PC-9 (cell line): ENCODE measurements around the gene MT2A. TPM values are rescaled to one million over a fixed set of nuclear protein-coding genes. Genes with fewer than 3 reads are reported as not detected.
"Not testable (repeated sequence)": the region's sequence is repeated elsewhere in the genome, so short reads cannot be mapped to it uniquely, and the experiment has no call there.

Experiments used
- BruUV-seq: library from RNA; stranded (reverse); fragments of 400-500 nt; replicated peaks from 2 replicates; lab custom pipeline; 2021; lab: Mats Ljungman, UMichigan
- CTCF ChIA-PET: fragments of 300-600 bp; sonication (Branson Sonifier 250); formaldehyde crosslinking; loops from one replicate; lab custom pipeline; 2022; ENCODE audit warnings: antibody characterized with exemption; lab: Charles Lee
- POLR2A ChIA-PET: fragments of 300-600 bp; sonication (Branson Sonifier 250); formaldehyde crosslinking; loops from one replicate; lab custom pipeline; 2022; ENCODE audit warnings: antibody characterized with exemption; ENCODE audit not compliant: unreplicated experiment; lab: Charles Lee
- DNase-seq, 2 experiments: peaks; one replicate each; pipeline versions ENCODE4 v3.0.0 to v3.0.0-alpha.2; 2015 to 2022; ENCODE audit warnings: mixed read lengths in 1 of 2
- H2AFZ ChIP-seq: fragments of 200-600 bp; sonication (generic); 2 replicates; pipeline ENCODE4 v1.8.1; 2017; ENCODE audit warnings: antibody characterized with exemption
- H3F3A ChIP-seq: fragments of 200-600 bp; sonication (generic); 2 replicates; pipeline ENCODE4 v1.8.1; 2017; ENCODE audit warnings: antibody characterized with exemption, mild to moderate bottlenecking, low read depth; ENCODE audit not compliant: insufficient read depth
- H3K27ac ChIP-seq: fragments of 200-600 bp; sonication (generic); 2 replicates; pipeline ENCODE4 v1.6.1; 2016; ENCODE audit warnings: mixed run types
- H3K27me3 ChIP-seq: fragments of 200-600 bp; sonication (generic); 2 replicates; pipeline ENCODE4 v1.6.1; 2016; ENCODE audit warnings: low read depth, mixed run types; ENCODE audit not compliant: insufficient read depth
- H3K36me3 ChIP-seq: fragments of 200-600 bp; sonication (generic); 2 replicates; pipeline ENCODE4 v1.6.1; 2016; ENCODE audit warnings: low read depth, mixed run types
- H3K4me1 ChIP-seq: fragments of 200-600 bp; sonication (generic); replicated peaks from 2 replicates; pipeline ENCODE4 v1.6.1; 2016; ENCODE audit warnings: mixed run types; ENCODE audit not compliant: insufficient read depth
- H3K4me2 ChIP-seq: fragments of 200-600 bp; sonication (generic); 2 replicates; pipeline ENCODE4 v1.6.1; 2017; ENCODE audit warnings: mixed run types
- H3K4me3 ChIP-seq: fragments of 200-600 bp; sonication (generic); 2 replicates; pipeline ENCODE4 v1.6.1; 2016; ENCODE audit warnings: mixed run types
- H3K79me2 ChIP-seq: fragments of 200-600 bp; sonication (generic); 2 replicates; pipeline ENCODE4 v1.6.1; 2017; ENCODE audit warnings: low read depth, mixed run types
- H3K9me2 ChIP-seq: fragments of 200-600 bp; sonication (generic); 2 replicates; pipeline ENCODE4 v1.8.1; 2017; ENCODE audit warnings: mild to moderate bottlenecking; ENCODE audit not compliant: insufficient read depth
- H3K9me3 ChIP-seq: fragments of 200-600 bp; sonication (generic); 2 replicates; pipeline ENCODE4 v1.8.1; 2016; ENCODE audit warnings: low read depth; ENCODE audit not compliant: insufficient read depth
- H4K20me1 ChIP-seq: fragments of 200-600 bp; sonication (generic); 2 replicates; pipeline ENCODE4 v1.8.1; 2017; ENCODE audit not compliant: insufficient read depth
- CTCF ChIP-seq: fragments of 200-600 bp; sonication (generic); conservative IDR thresholded peaks from 2 replicates; pipeline ENCODE4 v1.6.1; 2017; ENCODE audit warnings: mixed run types, antibody characterized with exemption, mild to moderate bottlenecking, moderate library complexity
- EZH2 ChIP-seq: fragments of 200-600 bp; sonication (generic); IDR thresholded peaks from 2 replicates; pipeline ENCODE4 v1.8.0; 2017; ENCODE audit warnings: antibody characterized with exemption, low read depth
- intact Hi-C: fragments of 100-400 bp; cut with micrococcal nuclease; formaldehyde crosslinking; loops from one replicate; pipeline ENCODE4 v1.10.0; 2022; ENCODE audit not compliant: unreplicated experiment
- total RNA-seq: library from RNA; stranded (reverse); gene quantifications from 2 replicates; pipeline ENCODE4 v1.2.3, GENCODE V29; 2021

The MT2A gene
- total RNA-seq, 1 experiment from 2014 or later: 203 TPM

DNA sequence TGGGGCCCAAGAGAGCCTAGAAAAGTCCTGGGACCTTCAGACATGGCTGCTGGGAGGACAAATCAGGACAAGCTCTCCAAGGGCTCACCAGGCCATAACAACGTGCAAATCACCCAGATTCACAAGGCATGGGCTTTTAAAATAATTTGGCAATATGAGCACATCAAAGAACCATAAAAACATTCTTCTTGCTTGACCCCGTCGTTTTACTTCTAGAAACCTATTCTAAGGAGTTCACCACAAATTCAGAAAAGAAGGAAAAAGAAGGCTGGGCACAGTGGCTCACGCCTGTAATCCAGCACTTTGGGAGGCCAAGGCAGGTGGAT is 31.1 kb upstream of the MT2A start:
- H2AFZ ChIP-seq: no peak overlapping the region
- peaks cover 19% of the 10 kb centered on the region for H3K4me1 ChIP-seq
- ChIA-PET CTCF (interaction anchor here (0.6 to 1.9 kb wide), 3 partner anchors 29 to 124 kb away, joined by 4 to 27 read pairs (median 8); no protein-coding TSS in a partner anchor), POLR2A (interaction anchor here (0.6 kb wide), 2 partner anchors 63 to 125 kb away, joined by 3 read pairs; no protein-coding TSS in a partner anchor)
- no TSS peak for BruUV-seq
- no peak for DNase-seq
- no peak overlapping the region for H3K27ac ChIP-seq
- H3K79me2 ChIP-seq: no peaks in the 10 kb centered on the region
- no peak overlapping the region for H3K4me2 ChIP-seq
- H4K20me1 ChIP-seq: no peaks in the 10 kb centered on the region
- no peaks in the 10 kb centered on the region for H3K27me3 ChIP-seq
- no peak for TF ChIP-seq EZH2
- intact Hi-C loops: loop anchor here (1.0 to 10.0 kb wide), 5 partner anchors 30 to 725 kb away; no protein-coding TSS in a partner anchor
- H3K9me2 ChIP-seq: no peaks in the 10 kb centered on the region
- H3F3A ChIP-seq: peaks cover 5% of the 10 kb centered on the region; the same call in 1 of the 2 replicates
- 0 out of 2 replicates have a peak, but pooled peaks cover 5% of the 10 kb centered on the region for H3K9me3 ChIP-seq
- no peaks in the 10 kb centered on the region for H3K36me3 ChIP-seq
- H3K4me3 ChIP-seq: no peak overlapping the region

- H3K9me2 ChIP-seq: no peaks in the 10 kb centered on the region
- TF ChIP-seq CTCF: no peak
- TF ChIP-seq EZH2: no peak
- no peaks in the 10 kb centered on the region for H3K27me3 ChIP-seq
- no peak overlapping the region for H3K4me2 ChIP-seq
- H3K4me1 ChIP-seq: peaks cover 20% of the 10 kb centered on the region
- H3F3A ChIP-seq: peaks cover 5% of the 10 kb centered on the region; the same call in 1 of the 2 replicates
- ChIA-PET POLR2A (no interaction called here), CTCF (no interaction called here)
- H3K27ac ChIP-seq: no peak overlapping the region
- intact Hi-C loops: no loop called here
- H3K4me3 ChIP-seq: no peak overlapping the region
- BruUV-seq: no TSS peak
- no peaks in the 10 kb centered on the region for H3K9me3 ChIP-seq
- no peaks in the 10 kb centered on the region for H4K20me1 ChIP-seq
- no peak overlapping the region for H2AFZ ChIP-seq
- no peaks in the 10 kb centered on the region for H3K79me2 ChIP-seq
- H3K36me3 ChIP-seq: no peaks in the 10 kb centered on the region
- no peak for DNase-seq
These were observed 27.9 kb upstream of the MT2A start for GRCh38 chr16:56580391-56581048.

- H3K36me3 ChIP-seq, H3K9me3 ChIP-seq, H3K79me2 ChIP-seq, H3F3A ChIP-seq, H3K27me3 ChIP-seq, intact Hi-C loops, H4K20me1 ChIP-seq, BruUV-seq, H2AFZ ChIP-seq, H3K4me1 ChIP-seq, H3K27ac ChIP-seq, H3K4me3 ChIP-seq, CTCF ChIA-PET, POLR2A ChIA-PET, H3K9me2 ChIP-seq, DNase-seq, H3K4me2 ChIP-seq: not testable (repeated sequence)
These were observed 25.5 kb upstream of the MT2A start for GRCh38 chr16:56582911-56583310.

DNA sequence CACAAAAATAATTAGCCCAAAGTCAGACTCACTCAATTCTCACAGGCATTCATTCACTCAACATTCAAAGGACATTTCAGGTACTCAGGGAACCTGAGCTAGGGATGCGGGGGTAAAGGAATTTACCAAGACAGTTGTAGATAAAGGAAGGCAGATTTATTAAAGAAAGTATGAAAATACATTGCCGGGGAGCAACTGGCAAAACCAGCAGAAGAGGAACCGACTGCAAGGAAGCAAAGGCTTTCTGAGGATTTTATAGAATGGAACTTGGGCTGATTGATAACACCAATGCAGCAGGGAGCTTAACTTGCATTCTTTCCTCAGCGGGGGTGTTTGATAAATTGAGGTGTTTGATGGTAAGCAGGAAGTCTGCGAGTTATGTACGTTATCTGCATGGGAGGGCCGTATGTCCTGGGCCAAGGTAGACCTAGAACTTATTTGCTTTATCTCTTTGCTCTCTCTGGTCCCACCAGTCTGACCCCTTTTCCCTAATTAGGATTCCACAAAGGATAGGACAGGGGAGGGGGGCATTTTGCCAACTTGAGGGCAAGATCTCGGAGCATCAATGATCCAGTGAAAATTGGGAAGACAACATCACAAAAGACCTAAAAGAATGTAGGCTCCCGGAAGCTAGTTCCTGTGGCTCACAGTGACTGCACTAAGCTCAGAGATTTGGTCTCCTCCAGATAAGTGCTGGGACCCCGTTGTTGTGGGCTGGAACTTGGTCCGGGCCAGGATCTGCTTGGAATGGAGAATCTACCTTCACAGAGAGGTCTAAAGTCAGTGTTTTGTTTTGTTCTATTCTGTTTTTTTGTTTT is 24.8 kb upstream of the MT2A start:
- no peaks in the 10 kb centered on the region for H3K79me2 ChIP-seq
- ChIA-PET CTCF (no interaction called here), POLR2A (no interaction called here)
- no peak overlapping the region for H3K27ac ChIP-seq
- no peaks in the 10 kb centered on the region for H3F3A ChIP-seq
- DNase-seq: no peak
- H4K20me1 ChIP-seq: no peaks in the 10 kb centered on the region
- H3K9me3 ChIP-seq: no peaks in the 10 kb centered on the region
- H3K36me3 ChIP-seq: no peaks in the 10 kb centered on the region
- no peaks in the 10 kb centered on the region for H3K9me2 ChIP-seq
- H3K4me1 ChIP-seq: 0 out of 2 replicates have a peak, but pooled peaks cover 9% of the 10 kb centered on the region
- intact Hi-C loops: no loop called here
- TF ChIP-seq EZH2 (no peak), CTCF (no peak)
- H2AFZ ChIP-seq: no peak overlapping the region
- no peaks in the 10 kb centered on the region for H3K27me3 ChIP-seq
- H3K4me2 ChIP-seq: no peak overlapping the region
- BruUV-seq: no TSS peak
- no peak overlapping the region for H3K4me3 ChIP-seq
